Stomach (tissue), 9 donors: ENCODE results near the gene FGR. TPM values are rescaled to one million over a fixed set of nuclear protein-coding genes. Genes with fewer than 3 reads are reported as not detected.
A peak's percentile ranks its signal among the peaks of the same experiment; 100 is the strongest.

Source experiments
- DNase-seq, 2 donors: peaks; one replicate each; pipeline versions ENCODE4 v3.0.0 to v3.0.0-alpha.2; 2013 to 2019
- H3K27ac ChIP-seq, 5 donors: fragments of 200-600 bp in 4 of 5; sonication (generic) in 4 of 5; one replicate each; pipeline ENCODE4 v1.5.1; 2013 to 2019; ENCODE audit warnings: mild to moderate bottlenecking in 1 of 5, moderate library complexity in 1 of 5
- H3K27me3 ChIP-seq, 3 donors: fragments of 200-600 bp; sonication (generic); one replicate each; pipeline ENCODE4 v1.5.1; 2017 to 2019; ENCODE audit warnings: mixed run types in 1 of 3
- H3K36me3 ChIP-seq, 4 donors: fragments of 200-600 bp; sonication (generic); 1 replicate in 3 of 4; 2 replicates in 1 of 4; pipeline ENCODE4 v1.5.1; 2016 to 2019
- H3K4me1 ChIP-seq, 4 donors: fragments of 200-600 bp; sonication (generic); one replicate each; pipeline ENCODE4 v1.5.1; 2016 to 2019
- H3K4me3 ChIP-seq, 4 donors: fragments of 200-600 bp; sonication (generic) in 3 of 4; one replicate each; pipeline ENCODE4 v1.5.1; 2016 to 2019; ENCODE audit warnings: mild to moderate bottlenecking in 1 of 4
- H3K9me3 ChIP-seq, 4 donors: fragments of 200-600 bp; sonication (generic); one replicate each; pipeline ENCODE4 v1.5.1; 2016 to 2019
- CTCF ChIP-seq, 7 experiments: fragments of 450-650 bp in 4 of 7; fragments of 200-600 bp in 3 of 7; sonication (generic) in 3 of 7; IDR thresholded peaks; one replicate each; pipeline ENCODE4 v1.5.1; 2016 to 2019; ENCODE audit warnings: antibody characterized with exemption in 7 of 7, control low read depth in 2 of 7, mild to moderate bottlenecking in 1 of 7
- EP300 ChIP-seq: sonication (generic); formaldehyde crosslinking; IDR thresholded peaks from one replicate; pipeline ENCODE4 v1.6.1; 2017; ENCODE audit warnings: antibody characterized with exemption
- POLR2A ChIP-seq, 4 donors: fragments of 450-650 bp; IDR thresholded peaks; one replicate each; pipeline ENCODE4 v1.6.1; 2016; ENCODE audit warnings: antibody characterized with exemption in 4 of 4, control low read depth in 2 of 4, mild to moderate bottlenecking in 1 of 4, moderate library complexity in 1 of 4
- POLR2AphosphoS5 ChIP-seq, 3 donors: sonication (generic); formaldehyde crosslinking; IDR thresholded peaks; one replicate each; pipeline ENCODE4 v1.6.1; 2016; ENCODE audit warnings: antibody characterized with exemption in 3 of 3
- WGBS, 5 donors: extraction: QIAGEN DNeasy Blood & Tissue Kit in 3 of 5; methylation state at CpG; one replicate each; pipeline versions ENCODE4 v1.1.5 to v1.1.7; 2013 to 2018; 5-methylcytosine and 5-hydroxymethylcytosine counted together
- intact Hi-C: fragments of 100-400 bp; cut with DNase I; formaldehyde crosslinking; loops from one replicate; pipeline ENCODE4 v1.15.1; 2023; ENCODE audit warnings: low total_unique reads
- polyA plus RNA-seq, 3 donors: library from polyadenylated mRNA; stranded (reverse); fragments of 200-250 nt; gene quantifications; one replicate each; pipeline ENCODE4 v1.2.3, GENCODE V29; 2013
- total RNA-seq, 5 donors: library from RNA; depleted of rRNA; stranded (reverse); fragments of >200 nt; gene quantifications; one replicate each; pipeline versions ENCODE4 v1.1.0 to v1.2.3, GENCODE V29; 2014 to 2016
- donor health status: healthy with polysubstance abuse.
- donor health status: Bipolar disorder and iron deficiency.
- donor health status: healthy.

The FGR gene
- total and polyA plus RNA-seq, 8 donors = 3.1 to 9.9 (median 6.8) TPM; not detected in 2

- DNase-seq = no peak
- TF ChIP-seq POLR2A (IDR thresholded peaks at IDR 0.05) (no peak), EP300 (no peak), CTCF (IDR thresholded peaks at IDR 0.05) (no peak), POLR2AphosphoS5 (IDR thresholded peaks at IDR 0.05) (no peak)
- Histone ChIP-seq H3K4me1 (peaks cover 11 to 34% (median 27%) of the 10 kb centered on the region in 4 donors), H3K36me3 (peaks cover 0 to 18% (median 7%) of the 10 kb centered on the region in 4 donors), H3K4me3 (no peak overlapping the region), H3K27me3 (no peaks in the 10 kb centered on the region), H3K9me3 (no peaks in the 10 kb centered on the region), H3K27ac (peak overlapping the region; percentile 6 to 78 (median 69))
- WGBS, 5 donors = 80 to 86% (median 81%) methylated on average over 5 of the region's 5 CpGs
- intact Hi-C loops = loop anchor here (5.0 to 10.0 kb wide), 2 partner anchors 45 to 63 kb away; partner anchors contain the start of gene FAM76A
Measured at GRCh38 chr1:27662261-27662660, 27.3 kb upstream of the FGR start.

- no peaks in the 10 kb centered on the region for H3K27me3 ChIP-seq
- peaks cover 0 to 14% (median 6%) of the 10 kb centered on the region in 4 donors for H3K36me3 ChIP-seq
- H3K27ac ChIP-seq = no peak overlapping the region
- WGBS, 5 donors = 90 to 96% (median 94%) methylated on average over 4 to 8 of the region's 8 CpGs
- H3K4me3 ChIP-seq = no peak overlapping the region
- TF ChIP-seq CTCF (IDR thresholded peaks at IDR 0.05) (no peak), POLR2AphosphoS5 (IDR thresholded peaks at IDR 0.05) (no peak), EP300 (no peak), POLR2A (IDR thresholded peaks at IDR 0.05) (no peak)
- intact Hi-C loops = loop anchor here (5.0 to 10.0 kb wide), 2 partner anchors 44 to 63 kb away; partner anchors contain the start of gene FAM76A
- no peaks in the 10 kb centered on the region for H3K9me3 ChIP-seq
- peaks cover 11 to 34% (median 27%) of the 10 kb centered on the region in 4 donors for H3K4me1 ChIP-seq
- DNase-seq = no peak
Measured at GRCh38 chr1:27661412-27662075, 26.6 kb upstream of the FGR start.

GRCh38 chr1:27660300-27660835, 25.4 kb upstream of the FGR start:
- TF ChIP-seq POLR2AphosphoS5 (IDR thresholded peaks at IDR 0.05) (no peak), EP300 (no peak), POLR2A (IDR thresholded peaks at IDR 0.05) (no peak), CTCF (IDR thresholded peaks at IDR 0.05) (no peak)
- intact Hi-C loops = loop anchor here (5.0 to 10.0 kb wide), 2 partner anchors 43 to 64 kb away; partner anchors contain the start of gene FAM76A
- no peaks in the 10 kb centered on the region for H3K9me3 ChIP-seq
- no peaks in the 10 kb centered on the region for H3K27me3 ChIP-seq
- H3K27ac ChIP-seq = peak overlapping the region; percentile 33 to 97 (median 92)
- peak overlapping the region; percentile 50 to 73 (median 66) for H3K4me3 ChIP-seq
- H3K4me1 ChIP-seq = peaks cover 11 to 41% (median 32%) of the 10 kb centered on the region in 4 donors
- peaks cover 0 to 3% (median 0%) of the 10 kb centered on the region in 4 donors for H3K36me3 ChIP-seq
- no peak for DNase-seq
- 55 to 64% (median 59%) methylated on average over 10 of the region's 10 CpGs for WGBS, 5 donors

GRCh38 chr1:27659497-27660299, 24.7 kb upstream of the FGR start:
- peak; percentile 94 to 97 for DNase-seq
- WGBS, 5 donors = 5 to 21% (median 5%) methylated on average over 20 to 78 of the region's 78 CpGs
- no peaks in the 10 kb centered on the region for H3K36me3 ChIP-seq
- peak overlapping the region; percentile 65 to 97 (median 92) for H3K27ac ChIP-seq
- H3K9me3 ChIP-seq = no peaks in the 10 kb centered on the region
- H3K4me1 ChIP-seq = peaks cover 11 to 44% (median 32%) of the 10 kb centered on the region in 4 donors
- H3K4me3 ChIP-seq = peak overlapping the region; percentile 50 to 73 (median 66)
- TF ChIP-seq POLR2AphosphoS5 (IDR thresholded peaks at IDR 0.05) (peak; percentile 83 to 89 (median 89)), EP300 (no peak)
- H3K27me3 ChIP-seq = no peaks in the 10 kb centered on the region
- intact Hi-C loops = loop anchor here (5.0 to 10.0 kb wide), 2 partner anchors 42 to 65 kb away; partner anchors contain the start of gene FAM76A
